ENCODE data around the gene TP63.

TP63 gene

GRCh38 chr3:189883113-189883753, 252.0 kb downstream of the TP63 start:
- DNase-seq: no peak

DNA sequence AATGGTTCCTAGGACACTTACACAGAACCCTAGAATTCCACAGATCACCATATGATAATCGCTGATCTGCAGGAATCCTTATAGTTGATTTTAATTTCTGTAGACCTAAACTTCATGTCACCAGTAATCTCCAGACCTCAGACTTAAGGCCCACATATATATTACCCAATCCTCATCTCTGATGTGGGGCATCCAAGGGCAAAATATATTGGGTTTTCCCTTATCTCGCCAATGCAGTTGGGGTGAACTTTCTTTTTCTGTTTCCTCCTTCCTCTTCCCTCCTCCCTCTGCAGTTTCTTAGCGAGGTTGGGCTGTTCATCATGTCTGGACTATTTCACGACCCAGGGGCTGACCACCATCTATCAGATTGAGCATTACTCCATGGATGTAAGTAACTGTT, 259.3 kb downstream of the TP63 start:
- DNase-seq: no peak

DNA sequence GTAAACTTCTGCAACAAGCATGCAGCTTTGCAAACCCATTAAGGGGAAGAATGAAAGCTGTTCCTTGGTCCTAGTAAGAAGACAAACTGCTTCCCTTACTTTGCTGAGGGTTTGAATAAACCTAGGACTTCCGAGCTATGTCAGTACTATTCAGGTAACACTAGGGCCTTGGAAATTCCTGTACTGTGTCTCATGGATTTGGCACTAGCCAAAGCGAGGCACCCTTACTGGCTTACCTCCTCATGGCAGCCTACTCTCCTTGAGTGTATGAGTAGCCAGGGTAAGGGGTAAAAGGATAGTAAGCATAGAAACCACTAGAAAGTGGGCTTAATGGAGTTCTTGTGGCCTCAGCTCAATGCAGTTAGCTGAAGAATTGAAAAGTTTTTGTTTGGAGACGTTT, 265.3 kb downstream of the TP63 start:
- no peak for DNase-seq

GRCh38 chr3:189897406-189897805, 266.2 kb downstream of the TP63 start:
- DNase-seq: no peak

DNA sequence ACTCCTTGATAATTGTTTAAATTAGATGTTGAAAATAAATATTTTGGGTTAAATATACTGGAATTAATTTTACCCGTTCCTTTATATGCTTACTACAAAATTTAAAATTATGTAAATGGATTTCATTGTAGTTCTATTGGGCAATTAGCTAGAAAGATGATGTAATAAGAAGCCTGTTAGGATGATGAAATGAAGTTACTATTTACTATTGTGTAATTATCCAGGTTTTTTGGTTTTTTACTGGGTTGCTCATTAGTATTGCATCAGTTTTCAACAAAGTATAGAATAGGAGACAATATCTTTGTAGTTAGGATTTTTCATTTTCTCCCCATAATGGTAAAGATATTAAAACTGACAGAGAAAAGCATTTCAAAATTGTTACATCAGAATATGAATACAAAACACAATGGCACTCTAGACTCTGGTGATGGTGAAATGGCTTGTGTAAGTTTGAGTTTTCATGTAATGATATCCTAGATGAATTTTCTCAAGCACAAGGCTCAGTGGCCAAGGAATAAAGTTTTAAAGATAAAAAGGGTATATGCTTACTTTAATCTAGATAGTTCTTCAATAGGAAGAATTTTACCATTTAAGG, 267.5 kb downstream of the TP63 start:
- peak in 1 of 2 donors; percentile 35 for DNase-seq

- no peak for DNase-seq
Observed at GRCh38 chr3:189899186-189899585, 268.0 kb downstream of the TP63 start.

GRCh38 chr3:189900578-189900977, 269.4 kb downstream of the TP63 start:
- no peak for DNase-seq

- DNase-seq: no peak
Observed at GRCh38 chr3:189901481-189901880, 270.3 kb downstream of the TP63 start.

GRCh38 chr3:189902230-189903186, 271.3 kb downstream of the TP63 start:
- no peak for DNase-seq

GRCh38 chr3:189903562-189904250, 272.5 kb downstream of the TP63 start:
- DNase-seq: no peak

DNA sequence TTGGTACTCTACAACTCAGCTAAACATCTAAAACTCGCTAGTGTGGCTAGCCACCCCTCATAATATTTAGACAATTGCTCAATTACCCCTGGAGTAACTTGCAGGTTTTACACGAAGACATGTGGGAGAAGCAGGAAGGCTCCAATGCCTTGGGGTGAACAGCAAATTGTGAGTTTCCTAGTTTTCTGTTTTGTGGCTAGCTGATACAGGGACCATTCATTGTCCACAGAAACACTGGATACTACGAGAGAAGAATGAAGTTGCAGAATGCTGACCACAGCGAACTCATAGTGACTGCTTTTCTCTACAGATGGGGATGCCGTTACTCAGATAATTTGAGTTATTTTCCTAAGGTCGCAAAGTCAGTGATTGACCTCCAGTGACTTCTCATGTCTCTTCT, 276.6 kb downstream of the TP63 start:
- no peak for DNase-seq

DNA sequence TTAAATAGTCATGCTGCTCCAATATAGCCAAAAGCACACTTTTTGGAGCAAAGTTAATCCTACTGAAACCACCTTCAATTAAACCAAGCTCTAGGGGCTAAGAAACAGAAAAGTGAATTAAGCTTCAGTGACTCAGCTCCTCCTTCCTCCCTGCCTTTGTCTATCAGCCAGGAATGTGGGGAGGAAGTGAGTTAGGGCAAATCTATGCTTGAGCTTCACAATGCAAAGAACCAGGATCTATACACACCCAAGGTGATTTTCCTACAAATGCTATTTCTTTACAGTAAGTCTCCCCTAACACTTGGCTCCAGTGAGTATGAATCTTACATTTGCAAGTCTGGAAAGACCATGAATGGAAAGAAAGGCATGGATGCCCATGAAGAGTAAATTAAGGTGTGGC, 277.5 kb downstream of the TP63 start:
- DNase-seq: no peak

DNA sequence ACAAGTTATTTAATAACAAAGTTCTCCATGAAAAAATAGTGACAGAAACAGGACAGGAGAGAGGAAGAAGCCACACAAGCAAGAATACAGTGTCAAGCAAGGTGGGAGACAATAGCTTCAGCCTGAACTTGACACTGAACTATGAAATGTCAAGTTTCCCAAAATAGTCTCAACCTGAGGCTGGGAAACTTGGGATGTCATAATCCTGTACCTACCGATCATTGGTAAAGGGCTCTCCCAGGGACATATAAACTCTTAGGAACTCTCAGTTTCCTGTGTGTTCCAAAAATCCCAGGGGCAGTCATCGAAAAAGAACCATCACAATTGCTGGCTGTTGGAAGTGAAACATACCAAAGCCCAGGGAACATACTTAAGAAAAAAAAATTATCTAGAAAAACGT, 277.9 kb downstream of the TP63 start:
- DNase-seq: no peak

GRCh38 chr3:189909573-189909972, 278.4 kb downstream of the TP63 start:
- no peak for DNase-seq

DNA sequence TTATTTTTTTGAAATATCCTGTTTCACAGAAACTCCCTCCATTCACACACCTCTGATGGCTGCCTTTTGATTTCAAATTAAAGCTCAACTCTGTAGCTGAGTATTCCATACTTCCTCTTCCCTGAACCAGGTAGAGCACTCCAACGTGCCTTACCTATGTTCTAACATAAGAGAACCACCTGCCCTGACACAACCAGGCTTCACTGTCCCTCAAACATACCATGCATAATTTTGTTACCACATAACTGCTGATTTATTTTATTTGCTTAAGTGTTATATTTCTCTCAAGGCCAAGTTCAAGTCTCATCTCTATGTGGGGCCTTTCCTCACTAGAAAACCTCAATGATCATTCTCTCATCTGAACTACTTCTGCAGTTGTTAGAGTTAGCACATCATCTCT, 279.8 kb downstream of the TP63 start:
- no peak for DNase-seq

GRCh38 chr3:189914799-189915198, 283.6 kb downstream of the TP63 start:
- DNase-seq: peak; percentile 69 to 73

GRCh38 chr3:189921770-189922169, 290.6 kb downstream of the TP63 start:
- DNase-seq: no peak

GRCh38 chr3:189927975-189928895, 297.0 kb downstream of the TP63 start:
- DNase-seq: no peak

GRCh38 chr3:189936201-189936945, 305.2 kb downstream of the TP63 start:
- no peak for DNase-seq

- DNase-seq: no peak
Observed at GRCh38 chr3:189937302-189938127, 306.3 kb downstream of the TP63 start.
